ENCODE measurements around the gene C1orf185.
"Not testable (repeated sequence)": the region's sequence is repeated elsewhere in the genome, so short reads cannot be mapped to it uniquely, and the experiment has no call there.

C1orf185 gene

GRCh38 chr1:51101976-51102375 is at the start of gene C1orf185:
Gene C1orf185 (plus strand): TSS chr1:51102228. CDS start chr1:51102234, 6 bp downstream.
- DNase-seq (ENCODE audit: low read depth): no peak

- no peak for DNase-seq (ENCODE audit: low read depth)
Measured at GRCh38 chr1:51058858-51059257, 43.2 kb upstream of the C1orf185 start.

GRCh38 chr1:51061231-51061918 is 40.7 kb upstream of the C1orf185 start:
- DNase-seq (ENCODE audit: low read depth): no peak

- no peak for DNase-seq (ENCODE audit: low read depth)
Measured at GRCh38 chr1:51063121-51063520, 38.9 kb upstream of the C1orf185 start.

GRCh38 chr1:51070011-51070410 is 32.0 kb upstream of the C1orf185 start:
- DNase-seq (ENCODE audit: low read depth): no peak

GRCh38 chr1:51070640-51071039 is 31.4 kb upstream of the C1orf185 start:
- no peak for DNase-seq (ENCODE audit: low read depth)

GRCh38 chr1:51071291-51072042 is 30.6 kb upstream of the C1orf185 start:
- DNase-seq (ENCODE audit: low read depth): no peak

- DNase-seq (ENCODE audit: low read depth): no peak
Measured at GRCh38 chr1:51072043-51072439, 30.0 kb upstream of the C1orf185 start.

- no peak for DNase-seq (ENCODE audit: low read depth)
Measured at GRCh38 chr1:51072651-51073050, 29.4 kb upstream of the C1orf185 start.

- DNase-seq (ENCODE audit: low read depth): no peak
Measured at GRCh38 chr1:51073456-51073855, 28.6 kb upstream of the C1orf185 start.

- no peak for DNase-seq (ENCODE audit: low read depth)
Measured at GRCh38 chr1:51086496-51087271, 15.3 kb upstream of the C1orf185 start.

- no peak for DNase-seq (ENCODE audit: low read depth)
Measured at GRCh38 chr1:51088474-51088873, 13.6 kb upstream of the C1orf185 start.

GRCh38 chr1:51093581-51093980 is 8.4 kb upstream of the C1orf185 start:
- DNase-seq (ENCODE audit: low read depth): no peak

GRCh38 chr1:51097171-51097570 is 4.9 kb upstream of the C1orf185 start:
- DNase-seq (ENCODE audit: low read depth): no peak

- DNase-seq (ENCODE audit: low read depth): no peak
Measured at GRCh38 chr1:51100264-51100880, 1.7 kb upstream of the C1orf185 start.

GRCh38 chr1:51114137-51114536 is 12.1 kb downstream of the C1orf185 start:
- no peak for DNase-seq (ENCODE audit: low read depth)

- DNase-seq (ENCODE audit: low read depth): no peak
Measured at GRCh38 chr1:51115714-51116404, 13.8 kb downstream of the C1orf185 start.

GRCh38 chr1:51119331-51119730 is 17.3 kb downstream of the C1orf185 start:
- DNase-seq (ENCODE audit: low read depth): no peak

GRCh38 chr1:51120629-51121028 is 18.6 kb downstream of the C1orf185 start:
- no peak for DNase-seq (ENCODE audit: low read depth)

GRCh38 chr1:51127152-51127551 is 25.1 kb downstream of the C1orf185 start:
- not testable (repeated sequence) for DNase-seq (ENCODE audit: low read depth)

GRCh38 chr1:51131185-51131584 is 29.2 kb downstream of the C1orf185 start:
- no peak for DNase-seq (ENCODE audit: low read depth)

GRCh38 chr1:51133045-51133444 is 31.0 kb downstream of the C1orf185 start:
- DNase-seq (ENCODE audit: low read depth): no peak
